GM12878 (cell line): ENCODE measurements around the gene LDB3. TPM values are rescaled to one million over a fixed set of nuclear protein-coding genes. Genes with fewer than 3 reads are reported as not detected.

Source experiments
- ATAC-seq: fragments of 200-7000 bp; cut with Tn5 transposase; 3 replicates; pipeline ENCODE4 v1.9.1; 2020; ENCODE audit warnings: mild to moderate bottlenecking, moderate library complexity
- BruUV-seq: library from RNA; stranded (reverse); fragments of 400-500 nt; replicated peaks from 2 replicates; lab custom pipeline; 2021; lab: Mats Ljungman, UMichigan
- CTCF ChIA-PET: fragments of 300-600 bp; sonication (Branson Sonifier 250); formaldehyde crosslinking; extraction: SDS; loops from one replicate; lab custom pipeline; 2021; ENCODE audit warnings: inconsistent platforms; lab: Yijun Ruan, JAX
- POLR2A ChIA-PET: fragments of 350-600 bp; formaldehyde crosslinking; extraction: SDS; loops from one replicate; lab custom pipeline; 2021; ENCODE audit warnings: inconsistent platforms; lab: Charles Lee
- RAD21 ChIA-PET: fragments of 300-600 bp; sonication (Branson Sonifier 250); formaldehyde crosslinking; loops from one replicate; lab custom pipeline; 2023; ENCODE audit warnings: antibody characterized with exemption; ENCODE audit not compliant: unreplicated experiment; lab: Charles Lee
- SMC1A ChIA-PET: fragments of 300-600 bp; sonication (Branson Sonifier 250); formaldehyde crosslinking; loops from one replicate; lab custom pipeline; 2023; ENCODE audit not compliant: unreplicated experiment, uncharacterized antibody; lab: Charles Lee
- DNase-seq: peaks from one replicate; pipeline ENCODE4 v3.0.0-alpha.2; 2011; ENCODE audit warnings: low read depth, low spot score
- FAIRE-seq: peaks from 3 replicates; lab custom pipeline; 2011; peaks lifted over from hg19 to GRCh38; lab: Jason Lieb, UNC
- H2AFZ ChIP-seq: 2 replicates; pipeline ENCODE4 v1.6.0; 2011; ENCODE audit warnings: low read depth, low read length, control low read depth; ENCODE audit not compliant: control insufficient read depth
- H3K27ac ChIP-seq: 2 replicates; pipeline ENCODE4 v1.5.1; 2011; ENCODE audit warnings: control low read depth; ENCODE audit not compliant: control insufficient read depth, insufficient read depth
- H3K27me3 ChIP-seq, 2 experiments: replicated peaks in 1 of 2; 2 replicates each; pipeline versions ENCODE4 v1.6.0 to v1.6.1; 2011; ENCODE audit warnings: low read length in 1 of 2; ENCODE audit not compliant: control insufficient read depth in 2 of 2, insufficient read depth in 2 of 2
- H3K36me3 ChIP-seq, 2 experiments: 2 replicates each; pipeline ENCODE4 v1.5.1; 2011; ENCODE audit warnings: low read length in 1 of 2; ENCODE audit not compliant: control insufficient read depth in 2 of 2, insufficient read depth in 2 of 2
- H3K4me1 ChIP-seq: 2 replicates; pipeline ENCODE4 v1.6.1; 2011; ENCODE audit warnings: mild to moderate bottlenecking, low read length, moderate library complexity, mixed read lengths; ENCODE audit not compliant: control insufficient read depth, insufficient read depth
- H3K4me2 ChIP-seq: 2 replicates; pipeline ENCODE4 v1.6.0; 2011; ENCODE audit warnings: control low read depth; ENCODE audit not compliant: control insufficient read depth, insufficient read depth
- H3K4me3 ChIP-seq: fragments of 200-600 bp; sonication (generic); 2 replicates; pipeline ENCODE4 v1.5.1; 2016
- H3K79me2 ChIP-seq: 2 replicates; pipeline ENCODE4 v1.6.0; 2011; ENCODE audit warnings: low read length; ENCODE audit not compliant: control insufficient read depth, insufficient read depth
- H3K9ac ChIP-seq: 2 replicates; pipeline ENCODE4 v1.8.0; 2011; ENCODE audit warnings: low read length, control low read depth, mixed read lengths; ENCODE audit not compliant: control insufficient read depth, insufficient read depth
- H3K9me3 ChIP-seq: replicated peaks from 3 replicates; pipeline ENCODE4 v1.5.1; 2011; ENCODE audit warnings: mild to moderate bottlenecking, low read length; ENCODE audit not compliant: control insufficient read depth, insufficient read depth
- H4K20me1 ChIP-seq: 2 replicates; pipeline ENCODE4 v1.6.0; 2011; ENCODE audit not compliant: control insufficient read depth, insufficient read depth
- CHD4 ChIP-seq: fragments of 200-600 bp; sonication (generic); IDR thresholded peaks from 2 replicates; pipeline ENCODE4 v1.6.1; 2016; ENCODE audit warnings: mild to moderate bottlenecking
- HDAC2 ChIP-seq: fragments of 200-600 bp; sonication (generic); IDR thresholded peaks from 2 replicates; pipeline ENCODE4 v1.6.1; 2017
- LARP7 ChIP-seq: fragments of 450-650 bp; IDR thresholded peaks from 2 replicates; pipeline ENCODE4 v1.6.1; 2017; ENCODE audit warnings: mild to moderate bottlenecking
- MEF2B ChIP-seq: fragments of 450-650 bp; IDR thresholded peaks from 2 replicates; pipeline ENCODE4 v1.6.1; 2018; ENCODE audit warnings: mild to moderate bottlenecking, moderate library complexity; ENCODE audit not compliant: partially characterized antibody, poor library complexity, severe bottlenecking
- NR2C2 ChIP-seq: IDR thresholded peaks from 2 replicates; pipeline ENCODE4 v1.6.1; 2011; ENCODE audit warnings: borderline replicate concordance, low read depth; ENCODE audit not compliant: control insufficient read depth, insufficient read length
- PML ChIP-seq: IDR thresholded peaks from 2 replicates; pipeline ENCODE4 v1.6.1; 2012; ENCODE audit warnings: low read length, inconsistent platforms
- POLR2A ChIP-seq: IDR thresholded peaks from 2 replicates; pipeline ENCODE4 v1.6.1; 2011; ENCODE audit warnings: low read depth, mild to moderate bottlenecking, low read length
- RAD21 ChIP-seq: IDR thresholded peaks from 2 replicates; pipeline ENCODE4 v1.6.1; 2011; ENCODE audit warnings: mild to moderate bottlenecking, low read depth, low read length, moderate library complexity; ENCODE audit not compliant: insufficient read depth
- RBBP5 ChIP-seq: fragments of 200-600 bp; sonication (generic); conservative IDR thresholded peaks from 2 replicates; pipeline ENCODE4 v1.6.1; 2016
- SIX5 ChIP-seq: IDR thresholded peaks from 2 replicates; pipeline ENCODE4 v1.6.1; 2011; ENCODE audit warnings: mild to moderate bottlenecking, low read depth, low read length, moderate library complexity; ENCODE audit not compliant: severe bottlenecking
- TBL1XR1 ChIP-seq: IDR thresholded peaks from 2 replicates; pipeline ENCODE4 v1.6.1; 2012; ENCODE audit warnings: low read depth, low read length, improper control_type of control experiment
- USF1 ChIP-seq: IDR thresholded peaks from 2 replicates; pipeline ENCODE4 v1.6.1; 2011; ENCODE audit warnings: borderline replicate concordance, low read depth, mild to moderate bottlenecking, moderate library complexity, mixed read lengths, low read length; ENCODE audit not compliant: insufficient read depth; ENCODE audit errors: extremely low read length
- YY1 ChIP-seq: IDR thresholded peaks from 2 replicates; pipeline ENCODE4 v1.6.1; 2011; ENCODE audit warnings: low read depth, mild to moderate bottlenecking, low read length
- ZBTB33 ChIP-seq: fragments of 450-650 bp; IDR thresholded peaks from 2 replicates; pipeline ENCODE4 v1.6.1; 2017; ENCODE audit warnings: mild to moderate bottlenecking
- WGBS: methylation state at CpG from one replicate; pipeline ENCODE4 v1.1.6; 2016; ENCODE audit warnings: low lambda C conversion rate; ENCODE audit not compliant: insufficient replicate concordance, insufficient coverage; ENCODE audit errors: missing lambda C conversion rate; 5-methylcytosine and 5-hydroxymethylcytosine counted together
- in situ Hi-C: fragments of 300-500 bp; cut with MboI; formaldehyde crosslinking; loops from 9 replicates; pipeline ENCODE4 v1.14.3; 2018; ENCODE audit warnings: mixed read lengths
- intact Hi-C: fragments of 100-400 bp; cut with micrococcal nuclease; formaldehyde crosslinking; loops from one replicate; pipeline ENCODE4 v1.14.2; 2022; ENCODE audit not compliant: unreplicated experiment
- polyA plus RNA-seq, 11 experiments: library from polyadenylated mRNA; depleted of rRNA in 4 of 11; unstranded in 6 of 11; stranded (reverse) in 5 of 11; fragments of >200 nt; fragmentation: Nextera tagmentation in 4 of 11; fragmentation: Illumina TruSeq in 1 of 11; extraction: Ambion mirVana in 4 of 11; extraction: Trizol in 1 of 11; gene quantifications; 1 replicate in 1 of 11; 2 replicates in 10 of 11; pipeline versions ENCODE4 v1.2.1 to v1.2.3, GENCODE V29; 2011 to 2016; ENCODE audit warnings: inconsistent platforms in 2 of 11, missing spikeins in 2 of 11, low read depth in 1 of 11
- total RNA-seq, 4 experiments: library from RNA; depleted of rRNA in 3 of 4; stranded (reverse); fragments of >200 nt in 3 of 4; fragmentation: Illumina TruSeq in 1 of 4; extraction: Trizol in 1 of 4; gene quantifications; 2 replicates each; pipeline versions ENCODE4 v1.2.1 to v1.2.3, GENCODE V29; 2013 to 2021
- TF ChIP-seq, protein P1 (sequence below): IDR thresholded peaks from 2 replicates; pipeline ENCODE4 v1.6.1; 2011; ENCODE audit warnings: low read depth, low read length, improper control_type of control experiment, borderline replicate concordance
- TF ChIP-seq, protein P2 (sequence below): fragments of 450-650 bp; formaldehyde crosslinking; IDR thresholded peaks from 2 replicates; pipeline ENCODE4 v1.4.0; 2020; ENCODE audit warnings: mild to moderate bottlenecking, moderate library complexity

LDB3 gene
- total and polyA plus RNA-seq, 10 of the 15 experiments (the other 5 are each of a cell fraction or from before 2014, with no cell fraction given): 0.02 to 0.07 (median 0.04) TPM; not detected in 1

GRCh38 chr10:86651021-86651471 is 17.3 kb upstream of the LDB3 start:
- no peak for ATAC-seq
- in situ Hi-C loops: no loop called here
- TF ChIP-seq ZBTB33: no peak
- no peak for TF ChIP-seq RAD21
- no peak for TF ChIP-seq RBBP5
- TF ChIP-seq CHD4: no peak
- TF ChIP-seq NR2C2: no peak
- TF ChIP-seq LARP7: no peak
- no peak for TF ChIP-seq HDAC2
- no peak for TF ChIP-seq MEF2B
- TF ChIP-seq POLR2A: no peak
- TF ChIP-seq, protein P1, sequence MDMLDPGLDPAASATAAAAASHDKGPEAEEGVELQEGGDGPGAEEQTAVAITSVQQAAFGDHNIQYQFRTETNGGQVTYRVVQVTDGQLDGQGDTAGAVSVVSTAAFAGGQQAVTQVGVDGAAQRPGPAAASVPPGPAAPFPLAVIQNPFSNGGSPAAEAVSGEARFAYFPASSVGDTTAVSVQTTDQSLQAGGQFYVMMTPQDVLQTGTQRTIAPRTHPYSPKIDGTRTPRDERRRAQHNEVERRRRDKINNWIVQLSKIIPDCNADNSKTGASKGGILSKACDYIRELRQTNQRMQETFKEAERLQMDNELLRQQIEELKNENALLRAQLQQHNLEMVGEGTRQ: no peak
- no peak for TF ChIP-seq USF1
- TF ChIP-seq SIX5: no peak
- no peak for TF ChIP-seq TBL1XR1
- TF ChIP-seq, protein P2, sequence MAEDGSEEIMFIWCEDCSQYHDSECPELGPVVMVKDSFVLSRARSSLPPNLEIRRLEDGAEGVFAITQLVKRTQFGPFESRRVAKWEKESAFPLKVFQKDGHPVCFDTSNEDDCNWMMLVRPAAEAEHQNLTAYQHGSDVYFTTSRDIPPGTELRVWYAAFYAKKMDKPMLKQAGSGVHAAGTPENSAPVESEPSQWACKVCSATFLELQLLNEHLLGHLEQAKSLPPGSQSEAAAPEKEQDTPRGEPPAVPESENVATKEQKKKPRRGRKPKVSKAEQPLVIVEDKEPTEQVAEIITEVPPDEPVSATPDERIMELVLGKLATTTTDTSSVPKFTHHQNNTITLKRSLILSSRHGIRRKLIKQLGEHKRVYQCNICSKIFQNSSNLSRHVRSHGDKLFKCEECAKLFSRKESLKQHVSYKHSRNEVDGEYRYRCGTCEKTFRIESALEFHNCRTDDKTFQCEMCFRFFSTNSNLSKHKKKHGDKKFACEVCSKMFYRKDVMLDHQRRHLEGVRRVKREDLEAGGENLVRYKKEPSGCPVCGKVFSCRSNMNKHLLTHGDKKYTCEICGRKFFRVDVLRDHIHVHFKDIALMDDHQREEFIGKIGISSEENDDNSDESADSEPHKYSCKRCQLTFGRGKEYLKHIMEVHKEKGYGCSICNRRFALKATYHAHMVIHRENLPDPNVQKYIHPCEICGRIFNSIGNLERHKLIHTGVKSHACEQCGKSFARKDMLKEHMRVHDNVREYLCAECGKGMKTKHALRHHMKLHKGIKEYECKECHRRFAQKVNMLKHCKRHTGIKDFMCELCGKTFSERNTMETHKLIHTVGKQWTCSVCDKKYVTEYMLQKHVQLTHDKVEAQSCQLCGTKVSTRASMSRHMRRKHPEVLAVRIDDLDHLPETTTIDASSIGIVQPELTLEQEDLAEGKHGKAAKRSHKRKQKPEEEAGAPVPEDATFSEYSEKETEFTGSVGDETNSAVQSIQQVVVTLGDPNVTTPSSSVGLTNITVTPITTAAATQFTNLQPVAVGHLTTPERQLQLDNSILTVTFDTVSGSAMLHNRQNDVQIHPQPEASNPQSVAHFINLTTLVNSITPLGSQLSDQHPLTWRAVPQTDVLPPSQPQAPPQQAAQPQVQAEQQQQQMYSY: no peak
- TF ChIP-seq PML: no peak
- TF ChIP-seq YY1: no peak
- TF ChIP-seq, all 136 proteins: peak for 0
- CTCF ChIA-PET: no interaction called here
- Histone ChIP-seq H2AFZ (no peak overlapping the region), H3K79me2 (no peaks in the 10 kb centered on the region), H4K20me1 (no peaks in the 10 kb centered on the region), H3K9ac (no peak overlapping the region), H3K9me3 (no peaks in the 10 kb centered on the region), H3K4me1 (no peaks in the 10 kb centered on the region), H3K27ac (no peak overlapping the region), H3K27me3 (no peaks in the 10 kb centered on the region; a peak in 1 of 4 replicates), H3K4me2 (no peak overlapping the region), H3K4me3 (no peak overlapping the region), H3K36me3 (no peaks in the 10 kb centered on the region)
- BruUV-seq: no TSS peak
- SMC1A ChIA-PET: interaction anchor here (0.7 kb wide), 1 partner anchor 66 kb away, joined by 3 read pairs; no protein-coding TSS in a partner anchor
- 47% methylated on average over 6 of the region's 8 CpGs for WGBS
- POLR2A ChIA-PET: no interaction called here
- intact Hi-C loops: no loop called here
- RAD21 ChIA-PET: no interaction called here
- FAIRE-seq (no peak), DNase-seq (no peak)
